CD4-positive, alpha-beta T cell treated with Interleukin-6 at 100 ng/mL for 8 hours (primary cell): ENCODE data around the gene C17orf50.

Source experiments
- DNase-seq: peaks from one replicate; pipeline ENCODE4 v3.0.0-alpha.2; 2020; ENCODE audit warnings: mixed read lengths, low spot score

The C17orf50 gene

GRCh38 chr17:35788477-35789368, 28.0 kb downstream of the C17orf50 start:
- DNase-seq, result no peak

GRCh38 chr17:35790841-35791240, 30.2 kb downstream of the C17orf50 start:
- no peak for DNase-seq

GRCh38 chr17:35791681-35792350, 31.1 kb downstream of the C17orf50 start:
- DNase-seq, result no peak

GRCh38 chr17:35793257-35793656, 32.6 kb downstream of the C17orf50 start:
- DNase-seq, result no peak

GRCh38 chr17:35795007-35795870, 34.6 kb downstream of the C17orf50 start, which contains the start of gene MMP28:
TSS of gene MMP28 (minus strand) at chr17:35795641. CDS start at chr17:35795377, 264 bp downstream.
- peak; percentile 20 for DNase-seq

- no peak for DNase-seq
Observed at GRCh38 chr17:35795871-35796265, 35.2 kb downstream of the C17orf50 start.

- DNase-seq, result no peak
Observed at GRCh38 chr17:35796942-35797341, 36.3 kb downstream of the C17orf50 start.

- no peak for DNase-seq
Observed at GRCh38 chr17:35797370-35797769, 36.7 kb downstream of the C17orf50 start.

- DNase-seq, result no peak
Observed at GRCh38 chr17:35797918-35798317, 37.2 kb downstream of the C17orf50 start.

GRCh38 chr17:35799942-35800341, 39.3 kb downstream of the C17orf50 start:
- DNase-seq, result no peak

GRCh38 chr17:35801583-35802224, 41.0 kb downstream of the C17orf50 start:
- DNase-seq, result peak; percentile 27

- peak; percentile 73 for DNase-seq
Observed at GRCh38 chr17:35804658-35805192, 44.0 kb downstream of the C17orf50 start.

GRCh38 chr17:35807371-35808144, 46.9 kb downstream of the C17orf50 start:
- DNase-seq, result no peak

GRCh38 chr17:35808240-35808961, 47.7 kb downstream of the C17orf50 start:
- no peak for DNase-seq

- DNase-seq, result peak; percentile 97
Observed at GRCh38 chr17:35808962-35809854, 48.5 kb downstream of the C17orf50 start, which contains the start of gene TAF15. TSS of gene TAF15 (plus strand) at chr17:35809484. CDS start at chr17:35809570, 86 bp downstream.

- DNase-seq, result peak; percentile 6
Observed at GRCh38 chr17:35809855-35810461, 49.3 kb downstream of the C17orf50 start.

- no peak for DNase-seq
Observed at GRCh38 chr17:35811759-35812158, 51.1 kb downstream of the C17orf50 start.

GRCh38 chr17:35812456-35812855, 51.8 kb downstream of the C17orf50 start:
- no peak for DNase-seq
